ENCODE data around the gene CDK16.
A peak's percentile ranks its signal among the peaks of the same experiment; 100 is the strongest.
"Not testable (repeated sequence)": the region's sequence is repeated elsewhere in the genome, so short reads cannot be mapped to it uniquely, and the experiment has no call there.

The CDK16 gene

DNA sequence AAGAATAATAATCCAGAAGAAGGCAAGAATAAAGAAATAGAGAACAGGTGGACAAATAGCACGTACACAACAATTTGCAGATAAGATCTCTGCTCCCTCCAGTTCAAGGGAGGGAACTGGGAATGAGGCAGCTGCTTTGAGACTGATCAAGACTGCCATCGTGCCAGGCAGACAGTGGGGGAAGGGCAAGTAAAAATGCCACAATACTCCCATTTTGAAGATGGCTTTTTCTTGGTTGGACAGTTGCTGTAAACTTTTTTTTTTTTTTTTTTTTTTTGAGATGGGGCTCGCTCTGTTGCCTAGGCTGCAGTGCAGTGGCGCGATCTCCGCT is 31.5 kb downstream of the CDK16 start:
- no peak overlapping the region for H3K4me3 Mint-ChIP-seq
- ATAC-seq (replicated peaks), result no peak
- H3K27me3 Mint-ChIP-seq, result no peaks in the 10 kb centered on the region
- H3K36me3 Mint-ChIP-seq, result peaks cover 21 to 43% of the 10 kb centered on the region in 2 donors
- H3K4me1 Mint-ChIP-seq, result peaks cover 0 to 5% of the 10 kb centered on the region in 2 donors
- H3K9me3 Mint-ChIP-seq, result peaks cover 0 to 1% of the 10 kb centered on the region in 2 donors
- DNase-seq, result no peak
- H3K27ac Mint-ChIP-seq, result no peak overlapping the region

DNA sequence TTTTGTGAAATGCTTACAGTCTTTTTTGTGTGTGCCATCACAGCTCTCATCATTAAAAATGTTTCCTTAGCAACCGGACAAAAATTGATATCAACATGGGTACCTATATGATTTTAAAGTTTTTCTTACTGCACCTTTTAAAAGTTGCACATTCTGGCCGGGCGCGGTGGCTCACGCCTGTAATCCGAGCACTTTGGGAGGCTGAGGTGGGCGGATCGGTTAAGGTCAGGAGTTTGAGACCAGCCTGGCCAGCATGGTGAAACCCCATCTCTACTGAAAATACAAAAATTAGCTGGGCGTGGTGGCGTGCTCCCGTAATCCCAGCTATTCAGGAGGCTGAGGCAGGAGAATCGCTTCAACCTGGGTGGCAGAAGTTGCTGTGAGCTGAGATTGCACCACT is 39.1 kb downstream of the CDK16 start:
- H3K4me1 Mint-ChIP-seq; H3K27ac Mint-ChIP-seq; DNase-seq; H3K27me3 Mint-ChIP-seq; H3K9me3 Mint-ChIP-seq; ATAC-seq (replicated peaks); H3K4me3 Mint-ChIP-seq: not testable (repeated sequence)
- peaks cover 3 to 11% of the 10 kb centered on the region in 2 donors for H3K36me3 Mint-ChIP-seq

DNA sequence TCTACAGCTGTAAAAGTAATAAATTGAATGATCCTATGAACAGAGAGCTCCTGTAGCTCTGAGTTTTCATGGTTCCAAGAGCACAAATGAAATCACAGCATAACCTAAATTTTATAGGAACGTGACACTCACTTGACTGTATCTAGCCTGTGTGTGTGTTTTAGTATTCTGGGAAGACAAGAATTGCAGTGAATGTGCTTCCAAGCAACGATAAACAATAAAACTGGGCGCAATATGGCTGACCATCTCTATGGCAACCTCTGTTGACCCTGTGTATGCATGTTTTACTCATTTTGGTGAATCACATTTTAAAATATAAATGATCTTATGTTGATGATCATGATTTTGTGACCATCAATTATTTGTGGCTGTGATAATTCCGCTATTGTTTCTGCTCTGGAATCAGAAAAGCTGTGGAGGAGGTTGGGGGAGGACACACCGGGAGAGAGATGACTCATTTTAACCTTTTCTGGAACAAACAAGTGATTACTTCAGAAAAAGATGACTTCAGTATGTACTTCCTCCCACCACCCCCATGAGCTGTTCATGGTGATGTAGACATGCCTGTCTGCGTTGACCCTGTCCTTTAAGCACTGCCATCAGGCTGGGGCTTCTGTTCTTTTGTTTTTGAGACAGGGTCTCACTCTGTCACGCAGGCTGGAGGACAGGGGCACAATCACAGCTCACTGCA is 46.1 kb downstream of the CDK16 start:
- Mint-ChIP-seq H3K4me3 (no peak overlapping the region), H3K27ac (no peak overlapping the region), H3K9me3 (no peaks in the 10 kb centered on the region), H3K36me3 (no peaks in the 10 kb centered on the region), H3K27me3 (peaks cover 0 to 11% of the 10 kb centered on the region in 2 donors), H3K4me1 (no peaks in the 10 kb centered on the region)
- DNase-seq (no peak), ATAC-seq (replicated peaks) (peak in 1 of 2 donors; percentile 36)

DNA sequence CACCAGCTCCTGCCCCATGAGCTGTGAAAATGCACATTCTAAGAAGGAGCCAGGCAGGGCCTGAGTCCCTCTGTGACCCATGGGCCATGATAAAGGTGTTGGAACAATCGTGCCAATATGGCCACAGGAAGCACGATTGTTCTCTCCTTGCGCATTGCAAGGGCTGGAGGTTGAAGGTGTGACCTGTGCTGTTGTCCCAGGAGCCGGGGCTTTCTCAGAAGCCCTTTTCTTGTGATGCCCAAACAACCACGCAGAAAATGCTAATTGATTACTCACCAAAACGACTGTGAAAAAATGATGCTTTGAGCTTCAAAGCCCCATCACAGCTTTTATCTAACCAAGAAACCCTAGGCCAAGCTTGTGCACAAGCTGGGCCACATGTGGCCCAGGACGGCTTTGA is 48.2 kb downstream of the CDK16 start:
- no peak overlapping the region for H3K4me3 Mint-ChIP-seq

DNA sequence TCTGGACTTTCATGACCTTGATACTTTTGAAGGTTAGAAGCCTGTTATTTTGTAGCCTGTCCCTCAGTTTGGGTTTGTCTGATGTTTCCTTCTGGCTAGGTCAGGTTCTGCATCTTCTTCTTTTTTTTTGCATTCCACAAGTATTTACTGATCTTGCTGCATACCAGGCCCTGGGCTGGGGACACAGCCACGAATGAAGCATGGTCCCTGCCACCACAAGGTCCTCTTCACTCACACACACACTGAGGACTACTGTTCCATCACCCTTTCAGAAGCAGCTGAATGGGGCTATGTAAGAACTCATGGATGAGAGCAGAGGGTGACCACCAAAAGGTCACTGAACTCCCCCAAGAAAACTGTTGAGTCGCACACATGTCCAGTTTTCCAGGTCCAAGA is 53.5 kb downstream of the CDK16 start:
- Mint-ChIP-seq H3K9me3 (no peaks in the 10 kb centered on the region), H3K4me3 (no peak overlapping the region), H3K36me3 (no peaks in the 10 kb centered on the region), H3K4me1 (no peaks in the 10 kb centered on the region), H3K27me3 (peaks cover 0 to 10% of the 10 kb centered on the region in 2 donors), H3K27ac (no peak overlapping the region)
- ATAC-seq (replicated peaks) (no peak), DNase-seq (no peak)

More for the DNA sequence above, 48.2 kb downstream of the CDK16 start:
- Mint-ChIP-seq H3K36me3 (no peaks in the 10 kb centered on the region), H3K27ac (no peak overlapping the region), H3K4me1 (no peaks in the 10 kb centered on the region), H3K9me3 (no peaks in the 10 kb centered on the region), H3K27me3 (peaks cover 0 to 11% of the 10 kb centered on the region in 2 donors)
- DNase-seq (no peak), ATAC-seq (replicated peaks) (no peak)

DNA sequence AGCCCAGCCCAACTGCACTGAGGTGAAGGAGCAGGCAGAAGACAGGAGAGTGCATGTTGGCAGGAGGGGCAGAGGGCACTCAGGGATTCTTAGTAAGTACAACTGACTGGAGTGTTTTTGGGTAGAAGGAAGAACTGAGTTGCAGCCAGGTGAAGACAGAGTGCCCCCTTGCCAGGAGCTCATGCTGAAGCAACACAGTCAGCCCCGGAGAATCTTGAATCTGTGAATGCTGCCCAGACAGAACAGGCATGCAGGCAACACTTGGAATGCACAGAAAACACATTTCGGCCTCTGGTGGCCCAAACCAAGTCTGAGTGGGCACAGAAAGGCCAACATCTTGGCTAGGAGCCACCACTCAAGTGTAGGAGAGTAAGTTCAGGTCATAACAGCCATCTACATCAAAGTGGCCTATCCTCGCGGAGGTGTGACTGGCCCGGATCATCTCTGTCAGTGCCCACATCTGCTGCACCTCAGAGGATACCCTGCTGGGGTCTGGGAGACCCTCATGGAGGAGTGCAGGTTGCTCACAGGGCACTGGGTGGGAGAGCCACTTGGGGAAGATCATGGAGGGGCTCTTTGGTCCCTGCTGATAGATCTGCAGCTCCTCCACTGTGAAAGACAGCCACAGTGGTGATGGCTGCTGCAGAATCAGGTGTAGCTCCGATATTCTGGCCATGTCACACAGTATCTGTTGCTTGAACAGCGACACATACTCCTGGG is 54.7 kb downstream of the CDK16 start:
- Mint-ChIP-seq H3K36me3 (no peaks in the 10 kb centered on the region), H3K9me3 (no peaks in the 10 kb centered on the region), H3K27me3 (peaks cover 0 to 9% of the 10 kb centered on the region in 2 donors), H3K4me3 (no peak overlapping the region), H3K4me1 (no peaks in the 10 kb centered on the region), H3K27ac (no peak overlapping the region)
- ATAC-seq (replicated peaks) (no peak), DNase-seq (no peak)

DNA sequence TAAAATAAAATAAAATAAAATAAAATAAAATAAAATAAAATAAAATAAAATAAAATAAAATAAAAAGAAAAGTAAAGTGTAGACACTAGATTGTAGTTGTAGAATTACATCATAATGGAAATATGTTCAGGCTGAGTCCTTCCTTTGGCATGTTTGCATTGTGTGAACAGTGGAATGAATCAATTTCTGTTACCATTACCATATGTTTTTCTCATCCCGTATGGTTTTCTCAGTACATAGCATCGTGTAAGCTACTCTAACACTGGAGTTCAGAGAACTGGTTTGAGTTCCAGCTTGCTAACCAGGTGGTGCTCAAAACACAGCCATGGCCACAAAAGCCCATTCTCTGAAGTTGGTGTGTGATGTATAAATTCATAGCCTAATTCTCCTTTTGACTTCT is 60.2 kb downstream of the CDK16 start:
- no peaks in the 10 kb centered on the region for H3K9me3 Mint-ChIP-seq
- no peak for ATAC-seq (replicated peaks)
- H3K4me3 Mint-ChIP-seq, result no peak overlapping the region
- H3K4me1 Mint-ChIP-seq, result no peaks in the 10 kb centered on the region
- no peak for DNase-seq
- H3K27me3 Mint-ChIP-seq, result peaks cover 0 to 3% of the 10 kb centered on the region in 2 donors
- H3K36me3 Mint-ChIP-seq, result no peaks in the 10 kb centered on the region
- H3K27ac Mint-ChIP-seq, result no peak overlapping the region
